ENCODE data around the gene MRPL21.
"Not testable (repeated sequence)": the region's sequence is repeated elsewhere in the genome, so short reads cannot be mapped to it uniquely, and the experiment has no call there.

DNA sequence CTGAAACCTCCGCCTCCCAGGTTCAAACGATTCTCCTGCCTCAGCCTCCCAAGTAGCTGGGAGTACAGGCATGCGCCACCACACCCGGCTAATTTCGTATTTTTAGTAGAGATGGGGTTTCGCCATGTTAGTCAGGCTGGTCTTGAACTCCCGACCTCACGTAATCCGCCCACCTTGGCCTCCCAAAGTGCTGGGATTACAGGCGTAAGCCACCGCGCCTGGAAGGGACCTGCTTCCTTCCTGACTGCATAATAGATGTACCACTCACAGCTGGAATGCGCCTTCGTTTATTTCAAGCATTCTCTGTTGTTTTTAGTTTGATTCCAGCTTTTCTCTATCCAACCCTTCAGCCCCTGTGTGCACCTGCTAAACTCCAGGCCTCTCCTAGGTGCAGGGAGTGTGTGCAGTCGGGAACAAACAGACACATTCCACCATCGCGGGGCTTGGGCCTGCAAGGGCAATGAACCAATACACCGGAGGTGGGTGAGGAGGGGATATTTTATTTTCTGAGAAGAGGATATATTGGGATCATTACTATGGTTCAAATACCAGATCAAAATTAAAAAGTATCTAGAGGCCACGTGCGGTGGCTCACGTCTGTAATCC lies 47.1 kb downstream of the MRPL21 start:
- TF ChIP-seq, protein P1, sequence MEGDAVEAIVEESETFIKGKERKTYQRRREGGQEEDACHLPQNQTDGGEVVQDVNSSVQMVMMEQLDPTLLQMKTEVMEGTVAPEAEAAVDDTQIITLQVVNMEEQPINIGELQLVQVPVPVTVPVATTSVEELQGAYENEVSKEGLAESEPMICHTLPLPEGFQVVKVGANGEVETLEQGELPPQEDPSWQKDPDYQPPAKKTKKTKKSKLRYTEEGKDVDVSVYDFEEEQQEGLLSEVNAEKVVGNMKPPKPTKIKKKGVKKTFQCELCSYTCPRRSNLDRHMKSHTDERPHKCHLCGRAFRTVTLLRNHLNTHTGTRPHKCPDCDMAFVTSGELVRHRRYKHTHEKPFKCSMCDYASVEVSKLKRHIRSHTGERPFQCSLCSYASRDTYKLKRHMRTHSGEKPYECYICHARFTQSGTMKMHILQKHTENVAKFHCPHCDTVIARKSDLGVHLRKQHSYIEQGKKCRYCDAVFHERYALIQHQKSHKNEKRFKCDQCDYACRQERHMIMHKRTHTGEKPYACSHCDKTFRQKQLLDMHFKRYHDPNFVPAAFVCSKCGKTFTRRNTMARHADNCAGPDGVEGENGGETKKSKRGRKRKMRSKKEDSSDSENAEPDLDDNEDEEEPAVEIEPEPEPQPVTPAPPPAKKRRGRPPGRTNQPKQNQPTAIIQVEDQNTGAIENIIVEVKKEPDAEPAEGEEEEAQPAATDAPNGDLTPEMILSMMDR (IDR thresholded peaks at IDR 0.05): not testable (repeated sequence)
- not testable (repeated sequence) for TF ChIP-seq POLR2A (IDR thresholded peaks at IDR 0.05)

Data from gastroesophageal sphincter (tissue), 3 donors.